Stimulated activated CD4-positive, alpha-beta T cell treated with anti-CD3 and anti-CD28 coated beads, Interleukin-2, amount 100 ng/mL, for 4 hours (primary cell): ENCODE data around the gene PTTG1.

Source experiments
- DNase-seq: peaks from one replicate; pipeline ENCODE4 v3.0.0-alpha.2; 2020; ENCODE audit warnings: low read depth

PTTG1 gene

DNA sequence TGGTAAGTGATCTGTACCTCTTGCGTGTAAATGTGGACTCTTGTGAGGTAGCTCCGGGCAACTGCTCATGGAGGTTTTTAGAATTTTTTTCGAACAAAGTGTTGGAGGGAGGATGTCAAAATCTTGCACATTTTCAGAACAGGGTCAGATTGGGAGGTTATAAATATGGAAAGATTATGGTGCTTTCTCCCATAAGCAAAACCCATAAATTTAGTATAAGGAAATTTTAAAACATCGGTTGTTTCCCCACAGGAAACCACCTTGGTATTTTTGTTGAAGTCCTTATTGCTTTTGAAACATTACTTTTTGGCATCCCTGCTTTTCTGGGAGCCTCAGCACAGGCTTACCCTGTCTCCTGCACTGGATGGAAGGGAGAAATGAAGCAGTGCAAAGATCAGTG is 33.9 kb downstream of the PTTG1 start:
- no peak for DNase-seq

DNA sequence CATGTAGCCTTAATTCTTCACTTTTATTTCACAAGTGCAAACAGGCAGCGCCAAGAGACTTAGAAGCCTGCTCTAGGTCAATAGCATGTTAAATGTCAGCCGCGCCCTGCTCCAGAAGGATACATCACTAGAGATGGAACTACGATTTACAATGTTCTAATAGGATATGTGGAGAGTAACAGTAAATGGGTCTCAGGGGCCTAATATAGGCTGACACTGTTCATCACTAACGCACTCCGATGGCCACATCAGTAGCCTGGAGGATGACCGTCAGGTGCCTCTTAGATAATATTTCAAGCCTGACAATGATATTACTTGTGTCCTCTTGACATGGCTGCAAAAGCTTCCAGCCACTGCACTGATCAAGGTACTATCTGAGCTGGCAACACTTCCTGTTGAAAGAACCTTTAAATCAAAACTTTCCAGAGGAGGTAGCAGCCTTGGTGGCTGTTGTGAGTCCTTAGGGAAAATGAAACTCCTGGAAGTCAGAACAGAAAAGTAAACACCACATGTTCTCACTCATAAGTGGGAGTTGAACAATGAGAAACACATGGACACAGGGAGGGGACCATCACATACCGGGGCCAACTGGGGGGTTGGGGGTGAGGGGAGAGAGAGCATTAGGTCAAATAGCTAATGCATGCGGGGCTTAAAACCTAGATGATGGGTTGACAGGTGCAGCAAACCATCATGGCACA is 35.0 kb downstream of the PTTG1 start:
- DNase-seq: no peak

DNA sequence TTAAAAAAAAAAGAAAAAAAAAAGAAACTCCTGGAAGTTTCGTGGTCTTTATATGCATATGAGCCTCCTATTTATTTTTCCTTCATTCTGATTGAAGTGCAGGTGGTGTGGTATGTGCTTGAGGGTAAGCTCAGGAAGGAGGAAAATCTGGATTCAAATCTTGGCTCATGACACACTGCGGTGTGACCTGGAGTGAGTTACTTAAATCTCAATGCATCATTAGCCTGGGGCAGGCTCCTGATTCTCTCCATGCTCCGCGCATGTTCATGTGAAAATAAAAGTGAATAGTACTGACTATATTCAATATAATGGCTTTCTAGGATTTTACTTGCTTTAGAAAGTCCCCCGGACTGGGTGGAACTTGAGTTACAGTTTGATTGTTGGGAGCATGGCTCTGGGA is 35.6 kb downstream of the PTTG1 start:
- no peak for DNase-seq

DNA sequence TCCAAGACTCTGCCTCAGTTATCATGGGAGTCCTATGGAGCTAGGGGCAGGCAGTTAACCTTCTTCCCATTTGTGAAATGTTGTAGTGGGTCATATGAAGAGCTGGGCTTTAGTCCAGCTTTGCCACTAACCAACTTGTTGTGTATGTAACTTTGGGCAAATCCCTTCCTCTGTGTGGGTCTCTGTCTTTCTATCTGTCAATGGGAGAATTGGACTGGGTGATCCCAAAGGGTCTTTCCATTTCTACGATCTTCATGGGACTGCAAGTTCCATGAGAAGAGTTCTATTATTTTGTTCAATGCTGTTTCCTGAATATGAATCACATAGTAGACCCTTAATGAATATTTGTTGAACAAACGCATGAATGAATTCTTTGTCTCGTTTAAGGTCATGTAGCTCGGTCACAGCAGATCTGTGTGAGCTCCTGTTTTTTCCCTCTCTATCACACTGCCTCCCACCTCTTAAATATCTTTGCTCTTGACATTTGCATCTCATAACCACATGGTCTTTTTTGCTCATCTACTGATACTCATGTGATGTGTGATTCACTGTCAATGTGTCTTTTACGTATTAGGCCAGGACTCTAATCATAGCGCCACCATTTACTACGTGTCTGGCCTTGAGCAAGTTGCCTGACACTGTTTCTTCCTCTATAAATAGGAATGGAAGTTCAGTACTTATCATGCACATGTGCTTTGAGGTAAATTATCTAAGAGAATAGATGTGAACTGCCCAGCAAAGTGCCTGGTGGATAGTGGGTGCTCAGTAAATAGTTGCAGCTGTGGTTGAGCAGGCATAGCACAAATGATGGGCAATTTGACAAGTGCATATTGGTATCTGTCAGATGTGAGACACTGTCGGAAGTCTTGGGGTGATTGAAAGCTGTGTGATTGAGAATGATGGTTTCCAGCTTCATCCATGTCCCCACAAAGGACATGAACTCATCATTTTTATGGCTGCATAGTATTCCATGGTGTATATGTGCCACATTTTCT is 37.4 kb downstream of the PTTG1 start:
- no peak for DNase-seq

DNA sequence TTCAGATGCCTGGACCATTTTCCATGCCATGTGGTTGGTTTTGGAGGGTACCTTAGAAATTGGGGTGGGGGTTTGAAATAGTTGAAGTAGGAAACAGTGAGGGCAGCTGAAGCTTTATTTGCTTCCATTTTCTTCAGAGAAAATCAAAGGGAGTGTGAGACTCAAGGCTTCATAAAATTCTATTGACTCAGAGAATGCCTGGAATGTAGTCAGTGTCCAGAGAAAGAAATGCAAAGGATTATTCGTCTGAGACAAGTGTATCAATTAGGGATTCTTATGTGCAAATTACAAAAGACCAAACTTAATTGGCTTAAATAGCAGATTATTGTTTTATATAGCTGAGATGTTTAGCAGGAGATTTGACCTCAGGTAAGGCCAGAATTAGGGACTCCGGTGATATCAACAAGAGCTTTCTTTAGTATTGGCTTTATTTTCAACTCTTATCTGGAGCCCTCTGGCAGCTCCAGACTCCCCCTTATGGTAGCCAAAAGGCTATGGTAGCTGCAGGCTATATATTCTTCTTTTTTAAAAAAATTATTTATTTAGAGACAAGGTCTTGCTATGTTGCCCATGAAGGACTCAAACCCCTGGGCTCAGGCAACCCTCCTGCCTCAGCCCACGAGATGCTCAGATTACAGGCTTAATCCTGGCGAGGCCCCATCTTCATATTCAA is 38.9 kb downstream of the PTTG1 start:
- DNase-seq: no peak

DNA sequence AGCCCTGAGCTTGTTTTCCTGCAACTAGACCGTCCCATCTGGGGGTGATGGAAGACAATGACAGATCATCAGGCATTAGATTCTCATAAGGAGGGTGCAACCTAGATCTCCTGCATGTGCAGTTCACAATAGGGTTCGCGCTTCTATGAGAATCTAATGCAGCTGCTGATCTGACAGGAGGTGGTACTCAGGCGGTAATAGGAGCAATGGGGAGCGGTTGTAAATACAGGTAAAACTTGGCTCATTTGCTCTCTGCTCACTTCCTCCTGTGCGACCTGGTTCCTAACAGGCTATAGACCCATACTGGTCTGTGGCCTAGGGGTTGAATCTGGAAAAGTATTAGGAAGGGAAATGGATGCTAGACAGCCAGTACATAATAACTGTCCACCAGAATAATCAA is 39.7 kb downstream of the PTTG1 start:
- DNase-seq: no peak

DNA sequence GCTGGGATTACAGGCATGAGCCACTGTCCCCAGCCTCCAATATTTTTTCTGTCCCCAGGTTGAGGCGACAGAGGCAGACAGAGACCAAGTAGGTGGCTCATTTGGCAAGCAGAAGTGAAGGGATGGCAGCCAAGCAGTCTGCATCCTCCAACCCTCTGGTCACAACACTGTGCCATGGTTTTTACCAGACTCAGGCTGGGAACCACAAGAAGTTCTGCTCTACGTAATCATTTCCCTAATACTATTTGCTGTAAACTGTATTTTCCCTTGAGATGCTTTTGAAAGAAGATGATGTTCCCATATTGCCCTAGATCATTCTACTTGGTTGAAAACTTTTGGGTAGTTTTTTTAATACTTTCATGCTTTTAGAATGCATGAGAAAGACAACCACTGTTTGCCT is 40.5 kb downstream of the PTTG1 start:
- no peak for DNase-seq

DNA sequence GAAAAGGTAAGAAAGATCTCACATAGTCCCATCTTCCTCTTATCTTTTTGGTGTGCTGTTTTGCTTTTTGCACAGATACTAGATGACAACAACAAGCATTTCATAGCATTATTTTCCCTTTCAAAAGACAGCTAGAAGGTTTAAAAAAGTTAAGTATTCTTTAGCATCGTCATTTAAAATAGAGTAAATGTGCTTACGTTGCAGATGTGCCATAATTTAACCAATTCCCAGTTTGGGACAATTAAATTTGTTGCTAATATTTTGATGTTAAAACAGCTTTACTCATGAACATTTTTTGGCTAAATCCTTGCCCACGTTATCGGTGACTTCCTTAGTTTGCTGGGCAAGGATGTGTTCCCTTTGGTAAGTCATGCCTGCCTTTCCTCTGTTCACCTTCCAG is 41.6 kb downstream of the PTTG1 start:
- no peak for DNase-seq

DNA sequence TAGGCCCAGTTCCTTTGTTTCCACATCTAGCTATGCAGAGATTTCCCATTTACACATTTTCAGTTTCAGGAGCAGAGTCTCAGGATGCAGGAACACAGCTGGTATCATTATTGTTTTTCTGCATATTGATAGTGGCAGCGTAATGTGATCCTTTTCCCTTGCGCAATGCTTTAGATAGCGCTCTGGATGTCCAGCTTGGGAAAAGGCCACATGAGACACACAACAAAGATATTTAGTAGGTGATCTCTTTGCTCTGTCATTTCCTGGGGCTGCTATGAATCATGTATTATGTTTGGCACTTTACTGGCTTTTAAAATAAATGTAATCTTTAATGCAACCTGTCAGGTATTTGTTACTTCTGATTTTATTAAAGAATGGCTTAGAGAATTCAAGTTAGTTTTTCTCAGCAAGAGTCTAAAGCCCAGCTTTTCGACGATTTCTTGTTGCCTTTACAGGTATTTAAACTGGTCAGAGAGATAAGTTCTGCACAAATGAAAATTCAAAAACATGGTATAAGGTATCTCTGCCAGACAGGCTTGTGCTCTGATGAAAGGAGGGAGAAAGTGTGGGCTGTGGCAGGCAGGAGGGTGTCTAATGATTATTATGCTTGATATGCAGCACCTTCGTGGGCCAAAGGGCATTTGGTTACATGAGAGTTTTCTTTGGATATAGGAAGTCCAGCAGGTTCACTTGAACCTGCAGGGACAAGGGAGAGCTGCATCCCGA is 42.2 kb downstream of the PTTG1 start:
- no peak for DNase-seq

DNA sequence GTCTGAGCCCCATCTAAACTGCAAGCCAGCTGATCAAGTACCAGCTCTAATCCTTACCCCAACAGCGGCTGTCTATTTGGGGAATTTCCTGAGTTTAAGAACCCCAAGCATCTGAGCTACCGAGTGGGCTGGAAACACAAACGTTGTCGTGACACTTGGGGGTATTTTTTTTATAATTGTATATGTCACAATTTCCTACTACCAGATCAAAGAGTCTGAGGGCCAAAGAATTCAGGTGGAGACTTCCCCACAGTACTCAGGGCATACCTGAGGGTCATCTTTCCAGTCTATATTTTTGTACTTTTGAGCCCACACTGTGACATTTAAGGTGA is 42.8 kb downstream of the PTTG1 start:
- no peak for DNase-seq

DNA sequence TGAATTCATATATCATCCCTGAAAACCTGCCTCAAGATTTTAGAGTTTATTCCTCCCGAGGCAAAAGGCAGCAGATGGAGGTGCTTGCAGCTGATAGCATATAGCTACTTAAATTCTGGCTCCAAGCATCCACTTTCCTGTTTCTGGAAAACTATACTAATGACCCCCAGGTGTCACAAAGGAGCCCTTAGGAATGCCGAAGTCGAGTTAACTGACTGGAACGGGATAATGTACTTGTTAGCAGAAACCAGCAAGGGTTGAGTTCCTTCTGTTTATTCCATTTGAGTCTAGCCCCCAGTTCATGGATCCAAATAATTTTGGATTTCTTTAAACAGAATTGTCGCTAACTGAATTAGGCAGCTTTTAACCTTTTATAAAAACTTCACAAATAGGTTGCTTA is 44.5 kb downstream of the PTTG1 start:
- no peak for DNase-seq

DNA sequence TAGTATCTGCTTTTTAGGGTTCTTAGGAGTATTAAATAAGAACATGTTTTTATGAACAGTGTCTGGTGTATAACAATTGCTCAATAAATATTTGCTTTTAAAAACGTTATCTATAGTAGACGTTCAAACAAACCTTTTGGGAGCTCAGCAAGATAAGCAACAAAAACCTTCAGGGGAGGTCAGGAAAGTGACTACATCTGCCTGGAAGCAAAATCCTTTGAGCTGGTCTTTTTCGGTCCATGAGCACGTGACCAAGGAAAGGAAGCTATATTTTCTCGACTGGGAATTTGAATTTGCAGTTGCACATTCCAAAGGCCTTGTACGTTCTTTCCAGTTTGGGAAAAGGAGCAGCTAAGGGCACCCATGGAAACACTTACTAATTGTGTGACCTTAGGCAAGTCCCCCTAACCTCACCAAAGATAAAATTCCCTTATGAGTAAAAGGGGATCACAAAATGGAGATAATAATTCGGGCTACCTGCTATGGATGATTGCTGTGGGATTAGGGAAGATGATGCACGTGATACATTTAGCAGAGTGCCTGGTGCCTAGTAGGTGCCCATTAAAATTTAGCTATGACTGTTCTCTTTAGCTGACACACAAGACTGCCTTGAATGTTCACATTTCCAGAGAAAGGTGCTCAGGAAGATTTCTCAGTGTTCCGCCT is 45.4 kb downstream of the PTTG1 start:
- DNase-seq: no peak

DNA sequence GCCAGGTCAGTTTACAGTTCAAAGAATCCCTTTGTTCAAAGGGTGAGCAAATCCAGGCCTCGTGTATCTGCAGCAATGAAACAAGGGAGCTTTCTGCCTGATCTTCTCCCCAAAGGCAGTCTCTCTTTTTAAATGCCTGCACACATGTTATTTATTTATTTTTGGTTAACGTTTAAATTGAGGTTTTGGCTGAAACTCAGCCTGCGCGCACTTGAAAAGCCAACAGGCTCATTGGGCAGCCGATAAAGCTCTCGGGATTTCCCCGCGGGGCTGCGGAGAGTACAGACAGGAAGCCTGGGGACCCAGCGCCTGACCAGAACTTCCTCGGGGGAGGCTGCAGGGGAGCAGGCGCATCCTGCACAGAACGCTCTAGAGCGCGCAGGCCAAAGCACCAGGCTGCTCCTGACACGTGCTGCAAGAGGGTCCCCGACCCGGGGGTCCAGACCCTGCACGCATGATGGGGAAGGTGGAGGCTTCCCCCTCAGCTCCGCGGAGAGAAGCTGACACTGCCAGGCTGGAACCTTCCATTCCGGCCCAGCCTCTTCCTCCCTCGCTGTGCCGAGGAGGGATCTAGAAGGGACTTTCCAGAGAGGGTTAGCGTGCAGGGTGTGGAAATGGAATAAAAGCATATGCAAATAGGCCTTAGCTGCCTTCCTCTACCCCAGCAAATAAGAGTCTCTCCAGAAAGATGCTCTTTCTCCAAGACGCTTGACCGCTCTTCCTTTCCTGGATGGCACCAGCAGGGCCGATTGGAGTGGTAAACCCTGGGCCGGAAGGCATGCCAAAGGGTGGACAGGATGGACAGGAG is 46.1 kb downstream of the PTTG1 start:
- peak; percentile 65 for DNase-seq

DNA sequence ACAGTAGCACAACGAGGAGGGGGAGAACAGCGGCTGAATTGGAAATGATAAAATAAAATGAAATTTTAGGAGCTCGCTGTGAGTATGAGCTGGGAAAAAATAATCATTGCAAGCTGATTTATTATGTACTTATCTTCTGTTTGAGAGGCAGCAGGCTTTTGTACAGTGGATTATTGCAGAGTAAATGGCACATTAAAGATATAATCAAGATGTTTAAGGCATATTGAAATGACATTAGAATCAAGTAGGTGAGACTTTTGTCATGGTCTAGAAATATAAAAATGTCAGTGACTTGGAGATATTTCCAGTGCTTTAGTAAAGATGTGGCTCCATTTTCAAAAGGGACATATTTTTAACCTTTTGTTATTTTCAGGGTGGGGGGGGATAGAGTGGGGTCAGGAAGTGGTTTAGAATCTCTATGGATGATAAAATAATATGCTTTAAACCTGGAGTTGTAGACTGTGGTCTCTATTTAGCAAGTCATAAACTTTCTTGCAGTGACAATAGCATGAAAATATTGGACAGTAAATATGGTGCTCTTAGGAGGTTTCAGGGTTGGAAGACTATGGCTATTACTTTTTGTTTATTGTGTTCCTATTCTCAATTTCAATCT is 46.8 kb downstream of the PTTG1 start:
- no peak for DNase-seq

DNA sequence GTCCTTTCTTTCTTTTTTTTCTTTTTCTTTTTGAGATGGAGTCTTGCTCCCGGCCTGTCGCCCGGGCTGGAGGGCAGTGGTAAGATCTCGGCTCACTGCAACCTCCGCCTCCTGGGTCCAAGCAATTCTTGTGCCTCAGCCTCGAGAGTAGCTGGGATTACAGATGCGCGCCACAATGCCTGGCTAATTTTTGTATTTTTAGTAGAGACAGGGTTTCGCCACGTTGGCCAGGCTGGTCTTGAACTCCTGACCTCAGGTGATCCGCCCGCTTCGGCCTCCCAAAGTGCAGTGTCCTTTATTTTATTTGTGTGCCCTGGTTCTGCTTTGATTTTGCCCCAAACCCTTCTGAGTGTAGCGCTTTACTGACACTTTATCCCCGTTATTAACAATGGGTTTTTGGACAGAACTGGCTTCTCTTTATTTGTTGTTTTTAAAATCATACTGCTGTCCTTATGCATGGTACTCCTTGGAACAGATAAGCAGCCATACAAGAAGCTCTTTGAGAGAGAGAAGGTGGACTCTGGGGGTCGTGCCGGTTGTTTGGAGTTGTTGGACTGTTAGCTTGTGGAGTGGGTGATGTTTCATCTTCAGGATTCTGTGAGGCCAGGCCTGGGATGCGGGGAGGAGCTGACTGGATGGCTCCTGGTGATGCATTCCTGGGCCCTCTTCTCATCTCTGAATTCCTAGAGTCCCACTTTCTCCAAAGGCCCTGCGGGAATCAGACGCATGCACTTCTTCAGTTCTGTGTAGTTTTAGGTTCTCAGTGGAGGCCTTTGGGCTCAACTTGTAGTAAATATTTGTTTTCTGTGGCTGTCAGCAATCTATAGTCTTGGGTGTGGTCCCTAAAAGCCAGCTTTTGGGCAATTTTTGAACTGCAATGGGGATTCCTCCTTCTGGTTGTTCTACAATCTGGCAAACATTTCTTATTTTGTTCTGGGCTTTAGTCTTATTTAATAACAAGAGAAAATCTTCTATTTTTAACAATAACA is 47.8 kb downstream of the PTTG1 start:
- DNase-seq: no peak

DNA sequence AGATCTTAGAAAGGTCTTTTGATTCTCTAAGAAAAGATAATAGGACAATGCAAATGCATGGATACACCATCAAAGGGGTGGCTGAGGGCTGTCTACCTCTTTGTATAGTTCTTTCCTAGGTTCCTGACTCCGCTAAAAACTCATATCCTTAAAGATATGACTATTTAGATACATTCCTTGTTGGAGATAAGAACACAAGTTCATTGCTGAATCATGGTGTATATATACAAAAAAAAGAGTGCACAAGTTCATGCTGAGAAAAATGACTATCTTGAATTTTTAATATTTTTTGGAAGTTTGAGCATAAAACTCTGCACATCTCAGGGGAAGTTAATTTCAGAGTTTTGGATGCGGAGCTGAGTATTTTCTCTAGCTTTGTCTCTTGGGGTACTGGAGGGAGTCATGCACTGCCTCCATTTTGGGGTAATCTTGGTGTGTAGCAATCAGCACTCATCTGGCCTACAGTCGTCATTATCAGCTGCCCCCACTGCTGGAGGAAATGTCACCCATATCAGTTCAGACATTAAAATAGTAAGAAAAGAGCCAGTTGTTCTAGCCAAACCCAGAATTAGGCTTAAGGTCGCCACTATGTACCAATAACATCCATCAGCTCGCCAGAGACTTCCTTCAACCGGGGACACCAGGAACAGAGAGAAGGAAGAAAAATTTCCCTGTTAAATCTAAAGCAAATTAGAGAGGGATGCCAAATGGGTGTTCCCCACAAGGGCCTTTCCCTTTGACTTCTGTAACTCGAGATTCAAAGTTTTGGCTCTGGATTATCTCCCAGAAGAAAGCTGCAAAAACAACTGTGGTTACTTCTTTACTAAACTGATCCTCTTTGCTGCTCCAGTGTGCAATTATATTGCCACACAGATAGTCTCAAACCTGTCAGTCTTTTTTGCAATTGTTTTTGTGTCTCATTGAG is 49.0 kb downstream of the PTTG1 start:
- no peak for DNase-seq

DNA sequence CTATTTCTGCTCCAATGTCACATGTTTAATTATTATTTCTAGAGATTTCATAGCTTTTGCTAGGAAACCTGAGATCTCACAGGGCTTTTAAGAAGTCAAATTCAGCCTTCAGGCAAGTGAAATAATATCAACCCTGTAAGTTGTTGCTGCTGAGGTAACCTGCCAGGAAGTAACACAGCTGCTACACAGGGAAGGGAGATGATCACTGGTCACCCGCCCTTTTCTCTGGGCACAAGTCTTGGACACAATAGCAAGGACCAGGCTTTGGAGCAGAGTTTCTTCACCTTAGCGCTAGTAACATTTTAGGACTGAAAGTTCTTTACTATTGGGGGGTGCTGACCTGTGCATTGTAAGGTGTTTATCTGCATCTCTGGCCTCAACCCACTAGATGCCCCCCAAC is 50.1 kb downstream of the PTTG1 start:
- DNase-seq: no peak

DNA sequence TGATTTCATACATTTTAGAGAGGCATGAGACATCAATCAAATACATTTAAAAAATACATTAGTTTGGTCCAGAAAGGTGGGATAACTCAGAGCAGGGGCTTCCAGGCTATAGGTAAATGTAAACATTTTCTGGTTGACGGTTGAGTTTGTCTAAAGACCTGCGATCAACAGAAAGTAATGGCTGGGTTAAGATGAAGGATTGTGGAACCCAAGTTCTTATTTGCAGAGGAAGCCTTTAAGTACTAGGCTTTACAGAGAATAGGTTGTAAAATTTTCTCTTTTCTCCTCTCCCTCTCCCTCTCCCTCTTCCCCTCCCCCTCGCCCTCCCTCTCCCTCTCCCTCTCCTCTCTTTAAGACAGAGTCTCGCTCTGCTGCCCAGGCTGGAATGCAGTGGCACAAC is 50.8 kb downstream of the PTTG1 start:
- no peak for DNase-seq
